ENCODE data around the gene TCAF2.
"Not testable (repeated sequence)": the region's sequence is repeated elsewhere in the genome, so short reads cannot be mapped to it uniquely, and the experiment has no call there.

DNA sequence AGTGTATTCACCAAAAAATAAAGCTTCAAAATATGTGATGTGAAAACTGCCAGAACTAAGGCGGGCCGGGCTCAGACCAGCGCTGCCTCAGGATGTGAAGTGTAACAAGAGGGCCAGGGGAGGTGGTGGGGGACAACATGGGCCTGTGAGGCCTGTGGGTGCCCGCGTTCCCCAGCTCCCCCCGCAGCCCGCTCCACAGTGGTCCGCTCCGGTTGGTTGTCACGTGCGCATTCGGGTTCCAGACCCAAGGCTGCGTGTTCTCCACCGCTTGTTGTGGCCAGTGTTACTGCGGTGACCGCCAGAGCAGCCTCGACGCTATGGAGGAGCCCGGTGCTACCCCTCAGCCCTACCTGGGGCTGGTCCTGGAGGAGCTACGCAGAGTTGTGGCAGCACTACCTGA, 49.3 kb upstream of the TCAF2 start, which contains the start of gene CTAGE15:
- TF ChIP-seq CTCF (IDR thresholded peaks at IDR 0.05; ENCODE audit: insufficient read depth, low read length, poor library complexity, severe bottlenecking); EZH2phosphoT487 (conservative IDR thresholded peaks at IDR 0.05; ENCODE audit: low read length): not testable (repeated sequence)
